ENCODE measurements around the gene PEMT. TPM values are rescaled to one million over a fixed set of nuclear protein-coding genes. Genes with fewer than 3 reads are reported as not detected.

PEMT gene
- total and polyA plus RNA-seq, 9 of the 15 experiments (the other 6 are each of a cell fraction or from before 2014, with no cell fraction given) = 1.4 to 36.4 (median 13.6) TPM

DNA sequence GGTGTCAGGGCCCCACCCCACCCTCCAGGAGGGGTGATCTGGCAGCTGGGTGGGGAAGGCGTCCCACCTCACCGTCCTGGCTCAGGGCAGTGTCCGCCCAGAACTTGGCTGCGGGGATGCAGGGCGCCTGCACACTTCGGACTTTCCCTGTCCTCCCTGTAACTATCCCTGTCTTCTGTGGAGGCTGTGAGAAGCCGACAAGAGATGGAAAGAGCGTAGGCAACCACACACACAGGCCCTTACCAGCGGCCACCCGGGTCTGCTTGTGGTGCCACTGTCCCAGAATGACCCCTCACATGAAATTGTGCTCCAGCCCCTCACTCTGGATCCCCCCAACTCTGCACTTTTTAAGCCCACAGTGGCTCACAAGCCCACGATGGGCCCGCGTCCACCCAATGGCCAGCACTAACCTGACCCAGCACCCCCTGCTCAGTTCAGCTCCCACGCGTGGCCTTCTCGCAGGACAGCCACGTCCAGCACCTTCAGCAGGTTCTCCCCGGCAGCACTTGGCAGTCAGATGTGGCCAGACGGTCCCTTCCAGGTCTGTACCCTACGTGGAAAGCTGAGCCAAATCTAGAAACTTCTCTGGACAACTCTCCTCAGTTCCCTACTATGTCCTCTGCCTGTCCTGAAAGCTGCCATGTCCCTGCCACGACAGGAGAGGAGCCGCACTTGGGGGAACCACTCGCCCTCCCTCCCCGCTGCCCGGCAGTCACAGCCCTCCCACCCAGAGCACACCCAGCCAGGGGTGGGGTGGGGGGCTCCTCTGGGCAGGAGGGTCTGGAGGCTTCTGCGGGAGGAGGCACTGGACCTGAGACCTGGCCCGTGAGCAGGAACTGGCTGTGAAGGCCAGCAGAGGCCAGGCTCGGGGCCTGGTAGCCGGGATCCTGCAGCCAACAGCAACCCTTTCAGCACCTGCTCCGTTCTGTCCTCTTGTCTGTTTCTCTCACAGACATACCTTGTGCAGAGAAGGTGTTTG lies 38.0 kb downstream of the PEMT start:
- no peak overlapping the region for H3K4me3 ChIP-seq
- H4K20me1 ChIP-seq (replicated peaks; ENCODE audit: control insufficient read depth, insufficient read depth, low read length) = no peaks in the 10 kb centered on the region
- FAIRE-seq (no peak), ATAC-seq (no peak), DNase-seq (ENCODE audit: extremely low read depth in 1 of 4, low spot score in 3 of 4) (no peak)
- POLR2A ChIA-PET = interaction anchor here (0.8 kb wide), 1 partner anchor 13 kb away, joined by 3 read pairs; no protein-coding TSS in a partner anchor
- H3K4me1 ChIP-seq (replicated peaks in 1 of 2; ENCODE audit: control insufficient read depth in 2 of 2, insufficient read depth in 2 of 2, low read length in 2 of 2) = peaks cover 0 to 6% of the 10 kb centered on the region in 2 experiments; a peak in 2 of 5 replicates
- WGBS (ENCODE audit: insufficient coverage, low coverage, missing lambda C conversion rate) = 70% methylated on average over 25 of the region's 30 CpGs
- H3K27me3 ChIP-seq (ENCODE audit: control insufficient read depth in 2 of 2, insufficient read depth in 2 of 2, low read length in 2 of 2) = no peaks in the 10 kb centered on the region
- no peak overlapping the region for H2AFZ ChIP-seq (ENCODE audit: low read depth, low read length)
- no peaks in the 10 kb centered on the region for H3K36me3 ChIP-seq (ENCODE audit: control insufficient read depth, insufficient read depth, low read length)
- no peaks in the 10 kb centered on the region for H3K79me2 ChIP-seq (ENCODE audit: control insufficient read depth, insufficient read depth, low read length)
- no peak overlapping the region for H3K27ac ChIP-seq (ENCODE audit: extremely low read depth, low read depth, low read length)
- no peak overlapping the region for H3K4me2 ChIP-seq (ENCODE audit: insufficient read depth, low read length)
- CTCF ChIA-PET (ENCODE audit: low intra/inter-chr PET ratio) = no interaction called here
- in situ Hi-C loops (cut with MboI) = no loop called here
- intact Hi-C loops (cut with micrococcal nuclease) = no loop called here
- no peaks in the 10 kb centered on the region for H3K9me3 ChIP-seq (replicated peaks; ENCODE audit: control insufficient read depth, insufficient read depth, low read depth, low read length)
- H3K9me1 ChIP-seq (ENCODE audit: control insufficient read depth, insufficient read depth, low read length) = no peaks in the 10 kb centered on the region
- peak overlapping the region in 1 of 2 experiments; percentile 35; a peak in 2 of 4 replicates for H3K9ac ChIP-seq (ENCODE audit: insufficient read depth in 1 of 2, low read depth in 2 of 2, low read length in 2 of 2)
- BruUV-seq (replicated peaks) = no TSS peak
- TF ChIP-seq POLR2B (IDR thresholded peaks at IDR 0.05; ENCODE audit: low read depth, partially characterized antibody) (no peak), TRIM24 (IDR thresholded peaks at IDR 0.05) (no peak), MEF2A (IDR thresholded peaks at IDR 0.05; ENCODE audit: control insufficient read depth, low read depth, low read length) (no peak), KAT7 (CRISPR knock-in tag; IDR thresholded peaks at IDR 0.05; ENCODE audit: borderline replicate concordance) (no peak), SIN3B (IDR thresholded peaks at IDR 0.05; ENCODE audit: low read depth) (no peak), MXI1 (IDR thresholded peaks at IDR 0.05; ENCODE audit: low read depth, low read length) (no peak), ZNF583 (CRISPR knock-in tag; IDR thresholded peaks at IDR 0.05) (no peak), ZNF263 (CRISPR knock-in tag; IDR thresholded peaks at IDR 0.05; ENCODE audit: borderline replicate concordance) (no peak), ZNF408 (CRISPR knock-in tag; IDR thresholded peaks at IDR 0.05; ENCODE audit: low read depth) (no peak), NUFIP1 (IDR thresholded peaks at IDR 0.05; ENCODE audit: partially characterized antibody) (no peak), LEF1 (IDR thresholded peaks at IDR 0.05) (no peak)
- TF ChIP-seq, protein P1, sequence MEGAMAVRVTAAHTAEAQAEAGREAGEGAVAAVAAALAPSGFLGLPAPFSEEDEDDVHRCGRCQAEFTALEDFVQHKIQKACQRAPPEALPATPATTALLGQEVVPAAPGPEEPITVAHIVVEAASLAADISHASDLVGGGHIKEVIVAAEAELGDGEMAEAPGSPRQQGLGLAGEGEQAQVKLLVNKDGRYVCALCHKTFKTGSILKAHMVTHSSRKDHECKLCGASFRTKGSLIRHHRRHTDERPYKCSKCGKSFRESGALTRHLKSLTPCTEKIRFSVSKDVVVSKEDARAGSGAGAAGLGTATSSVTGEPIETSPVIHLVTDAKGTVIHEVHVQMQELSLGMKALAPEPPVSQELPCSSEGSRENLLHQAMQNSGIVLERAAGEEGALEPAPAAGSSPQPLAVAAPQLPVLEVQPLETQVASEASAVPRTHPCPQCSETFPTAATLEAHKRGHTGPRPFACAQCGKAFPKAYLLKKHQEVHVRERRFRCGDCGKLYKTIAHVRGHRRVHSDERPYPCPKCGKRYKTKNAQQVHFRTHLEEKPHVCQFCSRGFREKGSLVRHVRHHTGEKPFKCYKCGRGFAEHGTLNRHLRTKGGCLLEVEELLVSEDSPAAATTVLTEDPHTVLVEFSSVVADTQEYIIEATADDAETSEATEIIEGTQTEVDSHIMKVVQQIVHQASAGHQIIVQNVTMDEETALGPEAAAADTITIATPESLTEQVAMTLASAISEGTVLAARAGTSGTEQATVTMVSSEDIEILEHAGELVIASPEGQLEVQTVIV (CRISPR knock-in tag; IDR thresholded peaks at IDR 0.05; ENCODE audit: borderline replicate concordance) = no peak
- TF ChIP-seq, protein P2, sequence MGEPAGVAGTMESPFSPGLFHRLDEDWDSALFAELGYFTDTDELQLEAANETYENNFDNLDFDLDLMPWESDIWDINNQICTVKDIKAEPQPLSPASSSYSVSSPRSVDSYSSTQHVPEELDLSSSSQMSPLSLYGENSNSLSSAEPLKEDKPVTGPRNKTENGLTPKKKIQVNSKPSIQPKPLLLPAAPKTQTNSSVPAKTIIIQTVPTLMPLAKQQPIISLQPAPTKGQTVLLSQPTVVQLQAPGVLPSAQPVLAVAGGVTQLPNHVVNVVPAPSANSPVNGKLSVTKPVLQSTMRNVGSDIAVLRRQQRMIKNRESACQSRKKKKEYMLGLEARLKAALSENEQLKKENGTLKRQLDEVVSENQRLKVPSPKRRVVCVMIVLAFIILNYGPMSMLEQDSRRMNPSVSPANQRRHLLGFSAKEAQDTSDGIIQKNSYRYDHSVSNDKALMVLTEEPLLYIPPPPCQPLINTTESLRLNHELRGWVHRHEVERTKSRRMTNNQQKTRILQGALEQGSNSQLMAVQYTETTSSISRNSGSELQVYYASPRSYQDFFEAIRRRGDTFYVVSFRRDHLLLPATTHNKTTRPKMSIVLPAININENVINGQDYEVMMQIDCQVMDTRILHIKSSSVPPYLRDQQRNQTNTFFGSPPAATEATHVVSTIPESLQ (CRISPR knock-in tag; IDR thresholded peaks at IDR 0.05) = no peak
- TF ChIP-seq, protein P3, sequence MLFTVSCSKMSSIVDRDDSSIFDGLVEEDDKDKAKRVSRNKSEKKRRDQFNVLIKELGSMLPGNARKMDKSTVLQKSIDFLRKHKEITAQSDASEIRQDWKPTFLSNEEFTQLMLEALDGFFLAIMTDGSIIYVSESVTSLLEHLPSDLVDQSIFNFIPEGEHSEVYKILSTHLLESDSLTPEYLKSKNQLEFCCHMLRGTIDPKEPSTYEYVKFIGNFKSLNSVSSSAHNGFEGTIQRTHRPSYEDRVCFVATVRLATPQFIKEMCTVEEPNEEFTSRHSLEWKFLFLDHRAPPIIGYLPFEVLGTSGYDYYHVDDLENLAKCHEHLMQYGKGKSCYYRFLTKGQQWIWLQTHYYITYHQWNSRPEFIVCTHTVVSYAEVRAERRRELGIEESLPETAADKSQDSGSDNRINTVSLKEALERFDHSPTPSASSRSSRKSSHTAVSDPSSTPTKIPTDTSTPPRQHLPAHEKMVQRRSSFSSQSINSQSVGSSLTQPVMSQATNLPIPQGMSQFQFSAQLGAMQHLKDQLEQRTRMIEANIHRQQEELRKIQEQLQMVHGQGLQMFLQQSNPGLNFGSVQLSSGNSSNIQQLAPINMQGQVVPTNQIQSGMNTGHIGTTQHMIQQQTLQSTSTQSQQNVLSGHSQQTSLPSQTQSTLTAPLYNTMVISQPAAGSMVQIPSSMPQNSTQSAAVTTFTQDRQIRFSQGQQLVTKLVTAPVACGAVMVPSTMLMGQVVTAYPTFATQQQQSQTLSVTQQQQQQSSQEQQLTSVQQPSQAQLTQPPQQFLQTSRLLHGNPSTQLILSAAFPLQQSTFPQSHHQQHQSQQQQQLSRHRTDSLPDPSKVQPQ (CRISPR knock-in tag; IDR thresholded peaks at IDR 0.05; ENCODE audit: borderline replicate concordance) = no peak

Data from K562 (cell line).